ENCODE results near the gene AIF1L.
"Not testable (repeated sequence)": the region's sequence is repeated elsewhere in the genome, so short reads cannot be mapped to it uniquely, and the experiment has no call there.

Gene AIF1L

GRCh38 chr9:131158673-131159072 lies 62.3 kb downstream of the AIF1L start:
- H3K27ac ChIP-seq (ENCODE audit: low read depth, low read length); H3K9ac ChIP-seq (ENCODE audit: low read length in 5 of 5): not testable (repeated sequence)
- H3K36me3 ChIP-seq (ENCODE audit: control insufficient read depth in 5 of 5, insufficient read depth in 5 of 5, low read length in 5 of 5) = peaks cover 29 to 66% (median 54%) of the 10 kb centered on the region in 5 donors

GRCh38 chr9:131160416-131161112 lies 64.2 kb downstream of the AIF1L start:
- Histone ChIP-seq H3K36me3 (ENCODE audit: control insufficient read depth in 5 of 5, insufficient read depth in 5 of 5, low read length in 5 of 5) (peaks cover 36 to 64% (median 52%) of the 10 kb centered on the region in 5 donors), H3K27ac (ENCODE audit: low read depth, low read length) (no peak overlapping the region), H3K27me3 (ENCODE audit: control insufficient read depth in 5 of 5, insufficient read depth in 4 of 5, low read length in 5 of 5) (no peaks in the 10 kb centered on the region), H3K9me3 (ENCODE audit: control insufficient read depth in 5 of 5, low read length in 5 of 5) (no peaks in the 10 kb centered on the region), H3K4me3 (ENCODE audit: low read depth in 1 of 5, low read length in 5 of 5) (no peak overlapping the region), H3K4me1 (ENCODE audit: control insufficient read depth in 5 of 5, insufficient read depth in 5 of 5, low read length in 5 of 5) (no peaks in the 10 kb centered on the region), H3K9ac (ENCODE audit: low read length in 5 of 5) (no peak overlapping the region)

More at GRCh38 chr9:131158673-131159072, 62.3 kb downstream of the AIF1L start:
- not testable (repeated sequence) for H3K4me3 ChIP-seq (ENCODE audit: low read depth in 1 of 5, low read length in 5 of 5); H3K4me1 ChIP-seq (ENCODE audit: control insufficient read depth in 5 of 5, insufficient read depth in 5 of 5, low read length in 5 of 5); H3K9me3 ChIP-seq (ENCODE audit: control insufficient read depth in 5 of 5, low read length in 5 of 5); H3K27me3 ChIP-seq (ENCODE audit: control insufficient read depth in 5 of 5, insufficient read depth in 4 of 5, low read length in 5 of 5)

- H3K9ac ChIP-seq (ENCODE audit: low read length in 5 of 5) = no peak overlapping the region
- peaks cover 45 to 71% (median 58%) of the 10 kb centered on the region in 5 donors for H3K36me3 ChIP-seq (ENCODE audit: control insufficient read depth in 5 of 5, insufficient read depth in 5 of 5, low read length in 5 of 5)
- H3K27ac ChIP-seq (ENCODE audit: low read depth, low read length) = no peak overlapping the region
These were observed 65.3 kb downstream of the AIF1L start for GRCh38 chr9:131161585-131161984.

GRCh38 chr9:131162886-131163285 lies 66.6 kb downstream of the AIF1L start:
- no peaks in the 10 kb centered on the region for H3K27me3 ChIP-seq (ENCODE audit: control insufficient read depth in 5 of 5, insufficient read depth in 4 of 5, low read length in 5 of 5)
- H3K27ac ChIP-seq (ENCODE audit: low read depth, low read length) = no peak overlapping the region
- no peak overlapping the region for H3K4me3 ChIP-seq (ENCODE audit: low read depth in 1 of 5, low read length in 5 of 5)
- H3K9me3 ChIP-seq (ENCODE audit: control insufficient read depth in 5 of 5, low read length in 5 of 5) = no peaks in the 10 kb centered on the region
- H3K36me3 ChIP-seq (ENCODE audit: control insufficient read depth in 5 of 5, insufficient read depth in 5 of 5, low read length in 5 of 5) = peaks cover 54 to 74% (median 56%) of the 10 kb centered on the region in 5 donors
- H3K4me1 ChIP-seq (ENCODE audit: control insufficient read depth in 5 of 5, insufficient read depth in 5 of 5, low read length in 5 of 5) = no peaks in the 10 kb centered on the region
- H3K9ac ChIP-seq (ENCODE audit: low read length in 5 of 5) = no peak overlapping the region

More at GRCh38 chr9:131161585-131161984, 65.3 kb downstream of the AIF1L start:
- H3K9me3 ChIP-seq (ENCODE audit: control insufficient read depth in 5 of 5, low read length in 5 of 5) = no peaks in the 10 kb centered on the region
- H3K27me3 ChIP-seq (ENCODE audit: control insufficient read depth in 5 of 5, insufficient read depth in 4 of 5, low read length in 5 of 5) = no peaks in the 10 kb centered on the region
- no peaks in the 10 kb centered on the region for H3K4me1 ChIP-seq (ENCODE audit: control insufficient read depth in 5 of 5, insufficient read depth in 5 of 5, low read length in 5 of 5)
- no peak overlapping the region for H3K4me3 ChIP-seq (ENCODE audit: low read depth in 1 of 5, low read length in 5 of 5)

GRCh38 chr9:131165523-131165922 lies 69.2 kb downstream of the AIF1L start:
- H3K4me1 ChIP-seq (ENCODE audit: control insufficient read depth in 5 of 5, insufficient read depth in 5 of 5, low read length in 5 of 5) = no peaks in the 10 kb centered on the region
- H3K27me3 ChIP-seq (ENCODE audit: control insufficient read depth in 5 of 5, insufficient read depth in 4 of 5, low read length in 5 of 5) = no peaks in the 10 kb centered on the region
- H3K36me3 ChIP-seq (ENCODE audit: control insufficient read depth in 5 of 5, insufficient read depth in 5 of 5, low read length in 5 of 5) = peaks cover 47 to 62% (median 55%) of the 10 kb centered on the region in 5 donors
- H3K9ac ChIP-seq (ENCODE audit: low read length in 5 of 5) = no peak overlapping the region
- H3K9me3 ChIP-seq (ENCODE audit: control insufficient read depth in 5 of 5, low read length in 5 of 5) = no peaks in the 10 kb centered on the region
- H3K4me3 ChIP-seq (ENCODE audit: low read depth in 1 of 5, low read length in 5 of 5) = no peak overlapping the region
- no peak overlapping the region for H3K27ac ChIP-seq (ENCODE audit: low read depth, low read length)

GRCh38 chr9:131167146-131167692 lies 70.9 kb downstream of the AIF1L start:
- Histone ChIP-seq H3K9ac (ENCODE audit: low read length in 5 of 5) (no peak overlapping the region), H3K4me1 (ENCODE audit: control insufficient read depth in 5 of 5, insufficient read depth in 5 of 5, low read length in 5 of 5) (no peaks in the 10 kb centered on the region), H3K9me3 (ENCODE audit: control insufficient read depth in 5 of 5, low read length in 5 of 5) (no peaks in the 10 kb centered on the region), H3K27me3 (ENCODE audit: control insufficient read depth in 5 of 5, insufficient read depth in 4 of 5, low read length in 5 of 5) (no peaks in the 10 kb centered on the region), H3K36me3 (ENCODE audit: control insufficient read depth in 5 of 5, insufficient read depth in 5 of 5, low read length in 5 of 5) (peaks cover 40 to 54% (median 47%) of the 10 kb centered on the region in 5 donors), H3K4me3 (ENCODE audit: low read depth in 1 of 5, low read length in 5 of 5) (no peak overlapping the region), H3K27ac (ENCODE audit: low read depth, low read length) (no peak overlapping the region)

GRCh38 chr9:131167936-131168335 lies 71.6 kb downstream of the AIF1L start:
- Histone ChIP-seq H3K27ac (ENCODE audit: low read depth, low read length) (no peak overlapping the region), H3K9ac (ENCODE audit: low read length in 5 of 5) (no peak overlapping the region), H3K4me3 (ENCODE audit: low read depth in 1 of 5, low read length in 5 of 5) (no peak overlapping the region), H3K36me3 (ENCODE audit: control insufficient read depth in 5 of 5, insufficient read depth in 5 of 5, low read length in 5 of 5) (peaks cover 33 to 49% (median 44%) of the 10 kb centered on the region in 5 donors), H3K27me3 (ENCODE audit: control insufficient read depth in 5 of 5, insufficient read depth in 4 of 5, low read length in 5 of 5) (no peaks in the 10 kb centered on the region), H3K4me1 (ENCODE audit: control insufficient read depth in 5 of 5, insufficient read depth in 5 of 5, low read length in 5 of 5) (no peaks in the 10 kb centered on the region), H3K9me3 (ENCODE audit: control insufficient read depth in 5 of 5, low read length in 5 of 5) (no peaks in the 10 kb centered on the region)

- H3K4me3 ChIP-seq (ENCODE audit: low read depth in 1 of 5, low read length in 5 of 5) = no peak overlapping the region
- no peak overlapping the region for H3K9ac ChIP-seq (ENCODE audit: low read length in 5 of 5)
- H3K9me3 ChIP-seq (ENCODE audit: control insufficient read depth in 5 of 5, low read length in 5 of 5) = no peaks in the 10 kb centered on the region
- peaks cover 26 to 44% (median 37%) of the 10 kb centered on the region in 5 donors for H3K36me3 ChIP-seq (ENCODE audit: control insufficient read depth in 5 of 5, insufficient read depth in 5 of 5, low read length in 5 of 5)
- H3K4me1 ChIP-seq (ENCODE audit: control insufficient read depth in 5 of 5, insufficient read depth in 5 of 5, low read length in 5 of 5) = no peaks in the 10 kb centered on the region
- H3K27me3 ChIP-seq (ENCODE audit: control insufficient read depth in 5 of 5, insufficient read depth in 4 of 5, low read length in 5 of 5) = no peaks in the 10 kb centered on the region
- H3K27ac ChIP-seq (ENCODE audit: low read depth, low read length) = no peak overlapping the region
These were observed 73.4 kb downstream of the AIF1L start for GRCh38 chr9:131169563-131170240.
